BJ (cell line): ENCODE measurements around the gene METTL24. TPM values are rescaled to one million over a fixed set of nuclear protein-coding genes. Genes with fewer than 3 reads are reported as not detected.

ENCODE experiments used
- CTCF ChIA-PET: fragments of 350-600 bp; formaldehyde crosslinking; extraction: SDS; loops from one replicate; lab custom pipeline; 2021; ENCODE audit warnings: antibody characterized with exemption, inconsistent platforms; lab: Yijun Ruan, JAX
- POLR2A ChIA-PET: fragments of 300-600 bp; sonication (Branson Sonifier 250); formaldehyde crosslinking; extraction: SDS; loops from one replicate; lab custom pipeline; 2021; ENCODE audit warnings: antibody characterized with exemption; lab: Charles Lee
- DNase-seq: peaks from one replicate; pipeline ENCODE4 v3.0.0-alpha.2; 2011; ENCODE audit warnings: low read depth
- H3K27me3 ChIP-seq: 2 replicates; pipeline ENCODE4 v1.6.0; 2011; ENCODE audit warnings: low read length; ENCODE audit not compliant: control insufficient read depth, insufficient read depth
- H3K36me3 ChIP-seq: 2 replicates; pipeline ENCODE4 v1.5.1; 2011; ENCODE audit warnings: low read length; ENCODE audit not compliant: control insufficient read depth, insufficient read depth
- H3K4me3 ChIP-seq: 2 replicates; pipeline ENCODE4 v1.5.1; 2011; ENCODE audit warnings: low read depth, mild to moderate bottlenecking, control low read depth, low read length
- polyA plus RNA-seq: library from polyadenylated mRNA; depleted of rRNA; stranded (reverse); fragments of >200 nt; gene quantifications from 2 replicates; pipeline ENCODE4 v1.2.3, GENCODE V29; 2011
- TF ChIP-seq, protein P1 (sequence below): IDR thresholded peaks from 2 replicates; pipeline ENCODE4 v1.5.1; 2011; ENCODE audit warnings: low read depth, mild to moderate bottlenecking, control low read depth, inconsistent platforms, low read length, moderate library complexity; ENCODE audit not compliant: insufficient read depth

METTL24 gene
- polyA plus RNA-seq, 1 experiment: 0.31 TPM

DNA sequence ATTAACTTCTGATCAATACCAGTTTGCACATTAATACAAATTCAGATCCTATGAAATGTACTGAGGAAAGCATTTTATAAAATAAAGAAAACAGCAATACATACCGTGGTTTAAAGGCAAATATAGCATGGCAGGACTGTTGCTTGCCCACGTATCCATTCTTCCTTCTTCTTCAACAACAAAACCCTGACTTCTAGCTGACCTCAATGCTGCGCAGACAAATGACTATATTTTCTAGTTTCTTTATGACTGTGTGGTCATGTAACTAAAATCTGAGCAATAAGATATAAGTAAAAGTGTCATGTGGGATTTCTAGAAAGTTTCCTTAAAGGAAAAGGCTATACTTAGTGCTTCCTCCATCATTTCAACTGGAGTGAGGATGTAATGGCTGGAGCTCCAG, 92.9 kb downstream of the METTL24 start:
- POLR2A ChIA-PET: no interaction called here
- no peak overlapping the region for H3K4me3 ChIP-seq
- no peaks in the 10 kb centered on the region for H3K36me3 ChIP-seq
- TF ChIP-seq, protein P1, sequence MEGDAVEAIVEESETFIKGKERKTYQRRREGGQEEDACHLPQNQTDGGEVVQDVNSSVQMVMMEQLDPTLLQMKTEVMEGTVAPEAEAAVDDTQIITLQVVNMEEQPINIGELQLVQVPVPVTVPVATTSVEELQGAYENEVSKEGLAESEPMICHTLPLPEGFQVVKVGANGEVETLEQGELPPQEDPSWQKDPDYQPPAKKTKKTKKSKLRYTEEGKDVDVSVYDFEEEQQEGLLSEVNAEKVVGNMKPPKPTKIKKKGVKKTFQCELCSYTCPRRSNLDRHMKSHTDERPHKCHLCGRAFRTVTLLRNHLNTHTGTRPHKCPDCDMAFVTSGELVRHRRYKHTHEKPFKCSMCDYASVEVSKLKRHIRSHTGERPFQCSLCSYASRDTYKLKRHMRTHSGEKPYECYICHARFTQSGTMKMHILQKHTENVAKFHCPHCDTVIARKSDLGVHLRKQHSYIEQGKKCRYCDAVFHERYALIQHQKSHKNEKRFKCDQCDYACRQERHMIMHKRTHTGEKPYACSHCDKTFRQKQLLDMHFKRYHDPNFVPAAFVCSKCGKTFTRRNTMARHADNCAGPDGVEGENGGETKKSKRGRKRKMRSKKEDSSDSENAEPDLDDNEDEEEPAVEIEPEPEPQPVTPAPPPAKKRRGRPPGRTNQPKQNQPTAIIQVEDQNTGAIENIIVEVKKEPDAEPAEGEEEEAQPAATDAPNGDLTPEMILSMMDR: no peak
- no peaks in the 10 kb centered on the region for H3K27me3 ChIP-seq
- DNase-seq: no peak
- CTCF ChIA-PET: no interaction called here

DNA sequence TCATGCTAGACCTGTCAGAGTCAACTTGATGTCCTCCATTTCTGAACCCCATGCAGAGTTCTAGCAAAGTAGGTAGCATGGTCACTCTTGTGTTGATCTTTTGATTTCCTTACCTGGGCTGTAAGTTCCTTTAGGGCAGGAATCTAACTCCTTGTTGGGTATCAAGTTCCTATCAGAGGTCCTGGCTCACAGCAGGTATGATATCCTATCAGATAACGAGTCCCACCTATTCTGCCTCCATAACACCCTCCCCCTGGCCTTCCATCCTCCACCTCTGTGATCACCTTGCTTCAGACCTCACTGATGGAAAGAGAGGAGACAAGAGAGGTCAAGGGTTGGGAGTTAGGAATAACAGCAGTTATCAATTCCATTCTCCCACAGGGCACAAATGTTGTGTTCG, 101.8 kb downstream of the METTL24 start:
- DNase-seq: no peak
- CTCF ChIA-PET: interaction anchor here (1.3 kb wide), 1 partner anchor 86 kb away, joined by 4 read pairs; no protein-coding TSS in a partner anchor
- TF ChIP-seq, protein P1: no peak
- no peaks in the 10 kb centered on the region for H3K27me3 ChIP-seq
- no peaks in the 10 kb centered on the region for H3K36me3 ChIP-seq
- POLR2A ChIA-PET: no interaction called here
- H3K4me3 ChIP-seq: no peak overlapping the region

DNA sequence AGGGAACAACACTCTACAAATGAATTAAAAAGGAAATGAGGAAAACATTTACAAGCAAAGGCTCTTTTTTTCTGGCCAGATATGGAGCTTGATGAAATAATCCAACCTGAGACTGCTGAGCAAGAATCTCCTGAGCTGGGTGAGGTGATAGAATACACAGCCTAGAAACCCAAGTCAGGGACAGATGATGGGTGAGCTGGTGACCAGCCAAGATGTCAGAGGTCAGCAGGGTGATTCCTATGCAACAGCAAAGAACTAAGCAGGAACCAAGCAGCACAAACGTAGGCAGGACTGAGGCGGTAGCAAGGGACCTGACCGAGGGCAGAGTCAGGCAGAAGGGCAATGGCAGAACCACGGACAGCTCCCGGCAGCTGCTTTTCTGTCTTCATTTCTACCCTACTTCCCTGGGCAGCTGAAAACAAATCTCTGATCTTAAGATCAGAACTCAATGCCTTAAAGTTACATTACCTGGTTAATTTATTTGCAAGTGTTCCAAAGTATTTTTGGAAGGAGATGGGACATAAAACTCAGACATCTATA, 102.9 kb downstream of the METTL24 start:
- POLR2A ChIA-PET: no interaction called here
- DNase-seq: no peak
- Histone ChIP-seq H3K36me3 (no peaks in the 10 kb centered on the region), H3K4me3 (no peak overlapping the region), H3K27me3 (no peaks in the 10 kb centered on the region)
- TF ChIP-seq, protein P1: no peak
- CTCF ChIA-PET: interaction anchor here (1.3 kb wide), 1 partner anchor 87 kb away, joined by 4 read pairs; no protein-coding TSS in a partner anchor

DNA sequence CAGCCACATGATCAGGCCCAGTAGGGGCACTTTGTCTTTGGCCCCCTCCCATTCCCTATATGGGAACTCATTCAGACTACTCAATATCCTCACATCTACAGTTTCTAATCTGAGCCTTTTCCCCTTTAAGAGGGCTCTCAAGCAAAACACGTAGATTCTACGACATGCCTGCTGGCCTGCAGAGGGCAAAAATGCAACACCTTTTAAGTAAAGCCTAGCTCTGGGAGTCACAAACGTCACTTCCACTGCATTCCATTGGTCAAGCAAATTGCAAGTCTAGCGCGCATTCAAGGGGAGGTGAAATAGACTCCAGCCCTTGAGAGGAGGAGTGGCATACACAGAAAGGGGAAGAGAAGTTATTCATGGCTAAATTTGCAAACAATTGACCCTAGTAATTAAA, 107.3 kb downstream of the METTL24 start:
- H3K4me3 ChIP-seq: no peak overlapping the region
- CTCF ChIA-PET: no interaction called here
- no peaks in the 10 kb centered on the region for H3K36me3 ChIP-seq
- POLR2A ChIA-PET: no interaction called here
- TF ChIP-seq, protein P1: no peak
- no peaks in the 10 kb centered on the region for H3K27me3 ChIP-seq
- DNase-seq: no peak

DNA sequence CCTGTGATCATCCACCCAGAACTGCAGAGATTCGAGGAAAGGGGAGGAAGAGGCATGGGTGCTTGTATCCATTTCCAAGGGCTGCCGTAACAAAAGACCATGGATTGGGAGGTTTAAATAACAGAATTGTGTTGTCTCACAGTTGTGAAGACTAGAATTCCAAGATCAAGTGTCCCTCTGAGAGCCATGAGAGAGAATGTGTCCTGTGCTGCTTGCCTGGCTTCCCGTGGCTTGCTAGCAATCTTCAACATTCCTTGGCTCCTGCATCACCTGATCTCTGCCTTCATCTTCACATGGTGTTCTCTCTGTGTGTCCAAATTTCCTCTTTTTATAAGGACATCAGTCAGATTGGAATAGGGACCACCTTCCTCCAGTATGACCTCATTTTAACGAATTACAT, 108.1 kb downstream of the METTL24 start:
- ChIA-PET POLR2A (no interaction called here), CTCF (no interaction called here)
- Histone ChIP-seq H3K4me3 (no peak overlapping the region), H3K36me3 (no peaks in the 10 kb centered on the region), H3K27me3 (no peaks in the 10 kb centered on the region)
- TF ChIP-seq, protein P1: no peak
- DNase-seq: no peak
